ENCODE measurements around the gene JCHAIN.
"Not testable (repeated sequence)": the region's sequence is repeated elsewhere in the genome, so short reads cannot be mapped to it uniquely, and the experiment has no call there.

The JCHAIN gene

GRCh38 chr4:70687821-70688794, 21.8 kb upstream of the JCHAIN start, which contains the start of gene UTP3:
TSS of gene UTP3 (plus strand) at chr4:70688532. CDS start at chr4:70688678, 146 bp downstream.
- DNase-seq (ENCODE audit: low read depth), result peak; percentile 98

- DNase-seq (ENCODE audit: low read depth), result no peak
These were observed 21.1 kb upstream of the JCHAIN start for GRCh38 chr4:70687392-70687791.

- DNase-seq (ENCODE audit: low read depth), result not testable (repeated sequence)
These were observed 15.8 kb upstream of the JCHAIN start for GRCh38 chr4:70682142-70682541.

- no peak for DNase-seq (ENCODE audit: low read depth)
These were observed 15.4 kb upstream of the JCHAIN start for GRCh38 chr4:70681704-70682103.

GRCh38 chr4:70680934-70681333, 14.6 kb upstream of the JCHAIN start:
- DNase-seq (ENCODE audit: low read depth), result no peak

- DNase-seq (ENCODE audit: low read depth), result no peak
These were observed 12.2 kb upstream of the JCHAIN start for GRCh38 chr4:70678383-70678999.

GRCh38 chr4:70676554-70677090, 10.3 kb upstream of the JCHAIN start:
- DNase-seq (ENCODE audit: low read depth), result no peak

- DNase-seq (ENCODE audit: low read depth), result no peak
These were observed 8.4 kb upstream of the JCHAIN start for GRCh38 chr4:70674731-70675130.

GRCh38 chr4:70674191-70674590, 7.9 kb upstream of the JCHAIN start:
- no peak for DNase-seq (ENCODE audit: low read depth)

- DNase-seq (ENCODE audit: low read depth), result no peak
These were observed 4.8 kb upstream of the JCHAIN start for GRCh38 chr4:70671091-70671490.

- DNase-seq (ENCODE audit: low read depth), result no peak
These were observed 4.2 kb upstream of the JCHAIN start for GRCh38 chr4:70670332-70671014.

- no peak for DNase-seq (ENCODE audit: low read depth)
These were observed 1.6 kb upstream of the JCHAIN start for GRCh38 chr4:70667740-70668535.

GRCh38 chr4:70661309-70661922, 4.9 kb downstream of the JCHAIN start:
- not testable (repeated sequence) for DNase-seq (ENCODE audit: low read depth)

GRCh38 chr4:70660106-70660505, 6.2 kb downstream of the JCHAIN start:
- DNase-seq (ENCODE audit: low read depth), result no peak

GRCh38 chr4:70658418-70658817, 7.9 kb downstream of the JCHAIN start:
- DNase-seq (ENCODE audit: low read depth), result no peak

GRCh38 chr4:70657326-70657725, 9.0 kb downstream of the JCHAIN start:
- no peak for DNase-seq (ENCODE audit: low read depth)

GRCh38 chr4:70654605-70655011, 11.7 kb downstream of the JCHAIN start:
- no peak for DNase-seq (ENCODE audit: low read depth)

- DNase-seq (ENCODE audit: low read depth), result no peak
These were observed 14.3 kb downstream of the JCHAIN start for GRCh38 chr4:70651864-70652506.

GRCh38 chr4:70650741-70651140, 15.6 kb downstream of the JCHAIN start:
- DNase-seq (ENCODE audit: low read depth), result not testable (repeated sequence)

- no peak for DNase-seq (ENCODE audit: low read depth)
These were observed 26.1 kb downstream of the JCHAIN start for GRCh38 chr4:70640192-70640591.
